Measurements from ENCODE around the gene RUNX2.
"Not testable (repeated sequence)": the region's sequence is repeated elsewhere in the genome, so short reads cannot be mapped to it uniquely, and the experiment has no call there.

The RUNX2 gene

GRCh38 chr6:45327956-45328522, at the start of gene RUNX2:
Gene RUNX2, plus strand, starts transcription at chr6:45328330. Its CDS starts 397 bp downstream, at chr6:45328727.
- Histone ChIP-seq H3K27me3 (ENCODE audit: low read depth, low read length) (no peaks in the 10 kb centered on the region), H3K9me3 (ENCODE audit: control insufficient read depth in 1 of 2, low read length in 2 of 2) (no peaks in the 10 kb centered on the region), H3K4me1 (ENCODE audit: control insufficient read depth in 1 of 2, insufficient read depth in 2 of 2, low read length in 2 of 2) (no peaks in the 10 kb centered on the region), H3K36me3 (ENCODE audit: control insufficient read depth in 1 of 2, insufficient read depth in 2 of 2, low read length in 2 of 2) (no peaks in the 10 kb centered on the region), H3K4me3 (ENCODE audit: low read depth in 1 of 2, low read length in 2 of 2) (no peak within 1 kb of the TSS), H3K27ac (ENCODE audit: low read length) (no peak within 1 kb of the TSS)

GRCh38 chr6:45278367-45278766, 49.8 kb upstream of the RUNX2 start:
- Histone ChIP-seq H3K36me3 (ENCODE audit: control insufficient read depth in 1 of 2, insufficient read depth in 2 of 2, low read length in 2 of 2) (no peaks in the 10 kb centered on the region), H3K27ac (ENCODE audit: low read length) (no peak overlapping the region), H3K4me3 (ENCODE audit: low read depth in 1 of 2, low read length in 2 of 2) (no peak overlapping the region), H3K27me3 (ENCODE audit: low read depth, low read length) (no peaks in the 10 kb centered on the region), H3K9me3 (ENCODE audit: control insufficient read depth in 1 of 2, low read length in 2 of 2) (peaks cover 0 to 2% of the 10 kb centered on the region in 2 donors), H3K4me1 (ENCODE audit: control insufficient read depth in 1 of 2, insufficient read depth in 2 of 2, low read length in 2 of 2) (no peaks in the 10 kb centered on the region)

- H3K4me3 ChIP-seq (ENCODE audit: low read depth in 1 of 2, low read length in 2 of 2); H3K27ac ChIP-seq (ENCODE audit: low read length); H3K27me3 ChIP-seq (ENCODE audit: low read depth, low read length); H3K4me1 ChIP-seq (ENCODE audit: control insufficient read depth in 1 of 2, insufficient read depth in 2 of 2, low read length in 2 of 2); H3K9me3 ChIP-seq (ENCODE audit: control insufficient read depth in 1 of 2, low read length in 2 of 2); H3K36me3 ChIP-seq (ENCODE audit: control insufficient read depth in 1 of 2, insufficient read depth in 2 of 2, low read length in 2 of 2): not testable (repeated sequence)
Observed at GRCh38 chr6:45286707-45287106, 41.4 kb upstream of the RUNX2 start.

- Histone ChIP-seq H3K4me1 (ENCODE audit: control insufficient read depth in 1 of 2, insufficient read depth in 2 of 2, low read length in 2 of 2) (no peaks in the 10 kb centered on the region), H3K36me3 (ENCODE audit: control insufficient read depth in 1 of 2, insufficient read depth in 2 of 2, low read length in 2 of 2) (no peaks in the 10 kb centered on the region), H3K9me3 (ENCODE audit: control insufficient read depth in 1 of 2, low read length in 2 of 2) (no peaks in the 10 kb centered on the region), H3K27me3 (ENCODE audit: low read depth, low read length) (no peaks in the 10 kb centered on the region), H3K27ac (ENCODE audit: low read length) (no peak overlapping the region), H3K4me3 (ENCODE audit: low read depth in 1 of 2, low read length in 2 of 2) (no peak overlapping the region)
Observed at GRCh38 chr6:45289751-45290514, 38.2 kb upstream of the RUNX2 start.

GRCh38 chr6:45293306-45293705, 34.8 kb upstream of the RUNX2 start:
- no peaks in the 10 kb centered on the region for H3K9me3 ChIP-seq (ENCODE audit: control insufficient read depth in 1 of 2, low read length in 2 of 2)
- H3K4me1 ChIP-seq (ENCODE audit: control insufficient read depth in 1 of 2, insufficient read depth in 2 of 2, low read length in 2 of 2), result no peaks in the 10 kb centered on the region
- no peaks in the 10 kb centered on the region for H3K36me3 ChIP-seq (ENCODE audit: control insufficient read depth in 1 of 2, insufficient read depth in 2 of 2, low read length in 2 of 2)
- no peak overlapping the region for H3K27ac ChIP-seq (ENCODE audit: low read length)
- H3K27me3 ChIP-seq (ENCODE audit: low read depth, low read length), result no peaks in the 10 kb centered on the region
- no peak overlapping the region for H3K4me3 ChIP-seq (ENCODE audit: low read depth in 1 of 2, low read length in 2 of 2)

- H3K4me3 ChIP-seq (ENCODE audit: low read depth in 1 of 2, low read length in 2 of 2); H3K9me3 ChIP-seq (ENCODE audit: control insufficient read depth in 1 of 2, low read length in 2 of 2); H3K36me3 ChIP-seq (ENCODE audit: control insufficient read depth in 1 of 2, insufficient read depth in 2 of 2, low read length in 2 of 2); H3K4me1 ChIP-seq (ENCODE audit: control insufficient read depth in 1 of 2, insufficient read depth in 2 of 2, low read length in 2 of 2); H3K27me3 ChIP-seq (ENCODE audit: low read depth, low read length); H3K27ac ChIP-seq (ENCODE audit: low read length): not testable (repeated sequence)
Observed at GRCh38 chr6:45294065-45294701, 33.9 kb upstream of the RUNX2 start.

- Histone ChIP-seq H3K9me3 (ENCODE audit: control insufficient read depth in 1 of 2, low read length in 2 of 2) (no peaks in the 10 kb centered on the region), H3K27ac (ENCODE audit: low read length) (no peak overlapping the region), H3K4me1 (ENCODE audit: control insufficient read depth in 1 of 2, insufficient read depth in 2 of 2, low read length in 2 of 2) (no peaks in the 10 kb centered on the region), H3K4me3 (ENCODE audit: low read depth in 1 of 2, low read length in 2 of 2) (no peak overlapping the region), H3K27me3 (ENCODE audit: low read depth, low read length) (no peaks in the 10 kb centered on the region), H3K36me3 (ENCODE audit: control insufficient read depth in 1 of 2, insufficient read depth in 2 of 2, low read length in 2 of 2) (no peaks in the 10 kb centered on the region)
Observed at GRCh38 chr6:45297320-45297719, 30.8 kb upstream of the RUNX2 start.

- H3K36me3 ChIP-seq (ENCODE audit: control insufficient read depth in 1 of 2, insufficient read depth in 2 of 2, low read length in 2 of 2), result no peaks in the 10 kb centered on the region
- H3K4me3 ChIP-seq (ENCODE audit: low read depth in 1 of 2, low read length in 2 of 2), result no peak overlapping the region
- H3K4me1 ChIP-seq (ENCODE audit: control insufficient read depth in 1 of 2, insufficient read depth in 2 of 2, low read length in 2 of 2), result no peaks in the 10 kb centered on the region
- no peak overlapping the region for H3K27ac ChIP-seq (ENCODE audit: low read length)
- H3K27me3 ChIP-seq (ENCODE audit: low read depth, low read length), result no peaks in the 10 kb centered on the region
- H3K9me3 ChIP-seq (ENCODE audit: control insufficient read depth in 1 of 2, low read length in 2 of 2), result no peaks in the 10 kb centered on the region
Observed at GRCh38 chr6:45299096-45299581, 29.0 kb upstream of the RUNX2 start.

- H3K27ac ChIP-seq (ENCODE audit: low read length), result no peak overlapping the region
- no peaks in the 10 kb centered on the region for H3K27me3 ChIP-seq (ENCODE audit: low read depth, low read length)
- H3K4me3 ChIP-seq (ENCODE audit: low read depth in 1 of 2, low read length in 2 of 2), result no peak overlapping the region
- H3K4me1 ChIP-seq (ENCODE audit: control insufficient read depth in 1 of 2, insufficient read depth in 2 of 2, low read length in 2 of 2), result no peaks in the 10 kb centered on the region
- H3K9me3 ChIP-seq (ENCODE audit: control insufficient read depth in 1 of 2, low read length in 2 of 2), result no peaks in the 10 kb centered on the region
- no peaks in the 10 kb centered on the region for H3K36me3 ChIP-seq (ENCODE audit: control insufficient read depth in 1 of 2, insufficient read depth in 2 of 2, low read length in 2 of 2)
Observed at GRCh38 chr6:45300736-45301135, 27.4 kb upstream of the RUNX2 start.

- no peak overlapping the region for H3K4me3 ChIP-seq (ENCODE audit: low read depth in 1 of 2, low read length in 2 of 2)
- no peaks in the 10 kb centered on the region for H3K4me1 ChIP-seq (ENCODE audit: control insufficient read depth in 1 of 2, insufficient read depth in 2 of 2, low read length in 2 of 2)
- H3K27me3 ChIP-seq (ENCODE audit: low read depth, low read length), result no peaks in the 10 kb centered on the region
- H3K27ac ChIP-seq (ENCODE audit: low read length), result no peak overlapping the region
- H3K9me3 ChIP-seq (ENCODE audit: control insufficient read depth in 1 of 2, low read length in 2 of 2), result no peaks in the 10 kb centered on the region
- H3K36me3 ChIP-seq (ENCODE audit: control insufficient read depth in 1 of 2, insufficient read depth in 2 of 2, low read length in 2 of 2), result no peaks in the 10 kb centered on the region
Observed at GRCh38 chr6:45301348-45302142, 26.6 kb upstream of the RUNX2 start.

- no peaks in the 10 kb centered on the region for H3K36me3 ChIP-seq (ENCODE audit: control insufficient read depth in 1 of 2, insufficient read depth in 2 of 2, low read length in 2 of 2)
- H3K4me1 ChIP-seq (ENCODE audit: control insufficient read depth in 1 of 2, insufficient read depth in 2 of 2, low read length in 2 of 2), result no peaks in the 10 kb centered on the region
- no peak overlapping the region for H3K27ac ChIP-seq (ENCODE audit: low read length)
- no peak overlapping the region for H3K4me3 ChIP-seq (ENCODE audit: low read depth in 1 of 2, low read length in 2 of 2)
- no peaks in the 10 kb centered on the region for H3K9me3 ChIP-seq (ENCODE audit: control insufficient read depth in 1 of 2, low read length in 2 of 2)
- H3K27me3 ChIP-seq (ENCODE audit: low read depth, low read length), result no peaks in the 10 kb centered on the region
Observed at GRCh38 chr6:45302832-45303231, 25.3 kb upstream of the RUNX2 start.

Data from muscle layer of duodenum (tissue), 2 donors.